ENCODE data around the gene NANOS3.

- TF ChIP-seq POLR2AphosphoS5 (IDR thresholded peaks at IDR 0.05; ENCODE audit: low read depth, low read length): no peak
- no peak for TF ChIP-seq SIN3A (IDR thresholded peaks at IDR 0.05; ENCODE audit: borderline replicate concordance, insufficient read depth, low read length)
- no peak for TF ChIP-seq FOXP2 (optimal IDR thresholded peaks at IDR 0.05; ENCODE audit: borderline replicate concordance, extremely low read depth, extremely low read length, insufficient read depth)
Measured at GRCh38 chr19:13929340-13929739, 52.4 kb downstream of the NANOS3 start.
